ENCODE measurements around the gene RAB30.
"Not testable (repeated sequence)": the region's sequence is repeated elsewhere in the genome, so short reads cannot be mapped to it uniquely, and the experiment has no call there.

RAB30 gene

GRCh38 chr11:83037877-83038276, 33.8 kb downstream of the RAB30 start:
- DNase-seq: no peak

- no peak for DNase-seq
These were observed 35.0 kb downstream of the RAB30 start for GRCh38 chr11:83036701-83037100.

- DNase-seq: no peak
These were observed 36.4 kb downstream of the RAB30 start for GRCh38 chr11:83035070-83035854.

DNA sequence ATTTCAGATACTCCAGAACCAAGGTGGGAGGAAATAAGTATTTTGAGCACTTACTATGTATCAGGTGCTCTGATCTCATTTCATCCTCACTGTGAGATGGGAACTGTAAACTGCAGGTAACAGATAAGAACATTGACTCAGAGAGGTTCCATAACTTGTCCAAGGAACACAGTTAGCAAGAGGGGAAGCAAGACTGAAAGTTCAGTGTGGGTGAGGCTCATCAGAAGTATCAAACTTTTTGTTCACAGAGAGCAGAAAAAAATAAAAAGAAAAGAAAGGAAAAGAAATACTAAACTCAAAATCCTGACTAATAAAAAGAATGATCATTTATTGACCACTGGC, 37.1 kb downstream of the RAB30 start:
- no peak for DNase-seq

DNA sequence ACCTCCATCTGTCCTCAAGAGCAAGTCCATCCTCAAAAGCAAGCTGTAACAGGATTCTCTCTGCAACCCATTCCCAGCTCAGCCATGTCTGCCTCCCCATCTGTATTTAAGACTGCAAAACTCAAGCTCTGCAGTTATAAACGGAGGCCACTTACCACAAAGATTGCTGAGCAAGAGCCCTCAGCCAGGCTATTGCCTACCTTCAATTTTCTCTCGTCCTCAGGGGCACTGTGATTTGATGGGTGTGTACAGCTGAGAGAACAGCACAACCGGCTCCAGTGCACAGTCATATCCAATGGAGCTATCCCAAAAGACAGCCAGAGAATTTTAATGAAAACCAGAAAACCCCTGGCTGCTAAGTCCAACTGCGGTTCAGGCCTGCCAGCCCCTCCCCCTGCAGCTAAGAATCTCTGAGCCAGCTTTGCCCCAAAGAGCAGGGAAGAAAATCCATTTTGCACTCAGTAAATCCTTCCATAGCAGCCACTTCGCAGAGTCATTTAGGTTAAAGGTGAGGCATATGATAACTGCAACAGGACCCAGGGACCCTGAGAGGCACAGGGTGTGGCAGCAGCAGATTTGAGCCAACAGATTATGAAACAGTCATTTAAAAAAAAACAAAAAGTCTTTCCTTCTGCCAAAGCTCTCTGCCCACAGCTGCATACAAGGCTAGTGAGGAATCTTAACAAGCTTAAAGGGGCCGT, 37.6 kb downstream of the RAB30 start:
- no peak for DNase-seq

DNA sequence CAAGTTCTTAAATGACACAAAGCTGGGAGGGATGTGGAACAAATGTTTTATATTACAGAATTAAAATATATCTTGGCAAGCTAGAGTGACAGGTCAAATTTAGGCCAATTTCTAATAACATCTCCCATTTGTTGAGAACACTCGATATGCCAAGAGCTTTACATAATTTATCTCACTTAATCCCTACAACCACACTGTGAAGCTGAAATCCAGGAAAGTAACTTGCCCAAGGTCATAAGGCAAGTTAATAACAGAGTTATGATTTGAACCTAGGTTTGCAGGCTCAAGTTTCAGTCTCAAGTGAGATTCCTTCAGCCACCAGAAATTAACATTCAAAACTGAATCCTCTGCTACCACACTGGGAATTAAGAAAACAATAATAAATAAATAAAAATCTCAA, 38.3 kb downstream of the RAB30 start:
- DNase-seq: no peak

DNA sequence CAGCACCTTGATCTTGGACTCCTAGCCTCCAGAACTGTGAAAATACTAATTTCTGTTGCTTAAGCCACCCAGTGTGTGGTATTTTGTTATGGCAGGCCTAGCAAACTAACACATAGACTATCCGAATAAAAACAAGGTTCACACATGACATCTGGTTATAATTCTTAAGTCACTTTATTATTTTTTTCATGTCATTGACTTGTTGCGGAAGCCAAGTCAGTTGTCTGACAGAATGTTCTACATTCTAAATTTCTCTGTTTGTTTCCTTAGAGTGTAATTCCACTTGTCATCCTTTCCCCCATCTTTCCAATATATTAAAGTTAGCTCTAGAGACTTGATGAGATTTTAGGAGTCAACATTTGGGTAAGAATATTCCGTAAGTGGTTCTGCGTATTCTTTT, 40.6 kb downstream of the RAB30 start:
- no peak for DNase-seq

DNA sequence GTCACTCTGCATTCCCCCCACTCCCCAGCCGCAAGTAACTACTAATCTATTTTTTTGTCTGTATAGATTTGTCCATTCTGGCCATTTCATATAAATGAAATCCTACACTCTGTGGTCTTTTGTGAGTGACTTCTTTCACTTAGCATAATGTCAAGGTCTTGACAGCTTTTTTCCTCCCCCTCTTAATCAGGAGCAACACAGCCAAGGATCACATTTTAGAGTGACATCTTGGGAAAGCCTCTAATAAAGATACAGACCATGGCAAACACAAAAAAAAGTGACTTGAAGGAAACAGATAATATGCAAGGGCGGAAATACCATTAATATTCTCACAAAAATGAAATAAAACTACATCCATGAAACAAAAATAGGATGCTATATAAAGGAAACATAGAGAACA, 43.9 kb downstream of the RAB30 start:
- DNase-seq: no peak

DNA sequence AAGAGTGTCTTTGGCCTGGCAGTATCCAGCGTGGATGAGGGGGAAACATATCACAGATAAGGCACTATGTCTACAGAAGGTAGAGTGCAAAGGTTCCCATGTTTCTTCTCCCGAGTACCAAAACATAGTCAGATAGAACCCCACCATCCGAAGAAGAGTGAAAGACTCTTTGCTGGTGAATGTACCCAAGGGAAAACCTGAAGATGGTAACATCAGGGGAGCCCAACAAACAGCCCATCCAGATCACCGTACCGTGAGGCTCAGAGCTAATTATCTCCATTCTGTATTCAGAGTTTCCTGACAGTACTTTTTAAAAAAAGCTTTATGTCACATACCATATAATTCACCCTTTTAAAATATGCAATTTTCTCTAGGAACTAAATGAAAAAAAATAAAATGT, 44.4 kb downstream of the RAB30 start:
- no peak for DNase-seq

GRCh38 chr11:83026229-83026628, 45.5 kb downstream of the RAB30 start:
- DNase-seq: no peak

- DNase-seq: no peak
These were observed 46.4 kb downstream of the RAB30 start for GRCh38 chr11:83025267-83025704.

DNA sequence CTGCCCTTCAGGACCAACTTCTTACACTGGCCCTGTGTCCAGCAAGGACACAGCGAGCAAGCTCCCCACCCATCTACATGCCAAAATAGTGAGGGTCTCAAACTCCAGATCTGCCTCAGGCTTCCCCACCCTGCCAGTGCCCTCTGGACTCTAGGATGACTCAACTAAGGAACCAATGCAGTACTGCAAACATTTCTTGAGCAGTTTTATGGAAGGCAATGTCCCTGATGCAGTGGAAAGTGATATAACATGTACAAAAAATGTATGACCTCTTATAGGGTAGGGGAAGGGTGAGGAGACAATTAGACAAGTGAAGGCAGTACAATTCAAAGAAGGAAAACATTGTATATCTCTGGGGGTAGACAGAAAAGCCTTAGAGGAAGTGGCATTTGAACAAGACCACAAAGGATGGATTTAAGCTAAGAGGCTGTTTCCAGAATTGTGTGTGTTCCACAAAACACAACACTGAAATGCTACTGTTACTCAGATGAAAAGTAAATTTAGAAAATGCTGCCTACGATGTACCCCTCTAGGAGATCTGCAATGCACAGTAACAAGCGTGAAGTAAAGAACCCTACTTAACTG, 47.3 kb downstream of the RAB30 start:
- DNase-seq: no peak

DNA sequence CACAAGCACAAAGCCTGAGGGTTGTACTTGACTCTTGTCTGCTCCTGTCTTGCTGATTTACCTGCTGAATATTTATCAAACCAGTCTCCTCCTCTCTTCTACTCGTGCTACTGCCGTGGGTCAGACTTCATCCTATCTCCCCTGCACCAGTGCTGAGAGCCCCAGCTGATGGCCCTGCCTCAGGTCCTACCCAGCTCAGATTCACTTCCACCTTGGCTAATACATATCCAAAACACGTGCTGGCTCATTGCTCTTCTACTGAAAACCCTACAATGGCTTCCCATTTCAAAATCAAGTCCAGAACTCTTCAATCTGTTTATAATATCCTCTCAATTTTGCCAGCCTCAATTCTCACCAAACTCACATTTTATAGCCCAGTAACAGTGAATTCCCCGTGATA, 48.3 kb downstream of the RAB30 start:
- no peak for DNase-seq

DNA sequence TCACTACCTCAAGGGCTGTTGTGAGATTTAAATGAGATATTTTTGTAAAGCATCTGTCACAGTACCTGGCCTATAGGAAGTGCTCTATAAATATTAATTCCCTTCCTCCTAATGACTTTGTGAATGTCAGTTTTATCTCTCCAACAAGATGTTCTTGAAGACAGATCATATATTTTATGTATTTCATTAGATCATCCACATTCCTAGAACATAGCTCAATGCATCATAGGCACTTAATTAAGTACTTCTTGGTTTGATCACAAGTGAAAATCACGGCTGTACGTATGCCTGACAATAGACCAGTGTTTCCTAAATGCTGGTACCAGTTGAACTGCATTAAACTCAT, 49.9 kb downstream of the RAB30 start:
- DNase-seq: no peak

- no peak for DNase-seq
These were observed 50.5 kb downstream of the RAB30 start for GRCh38 chr11:83020942-83021779.

DNA sequence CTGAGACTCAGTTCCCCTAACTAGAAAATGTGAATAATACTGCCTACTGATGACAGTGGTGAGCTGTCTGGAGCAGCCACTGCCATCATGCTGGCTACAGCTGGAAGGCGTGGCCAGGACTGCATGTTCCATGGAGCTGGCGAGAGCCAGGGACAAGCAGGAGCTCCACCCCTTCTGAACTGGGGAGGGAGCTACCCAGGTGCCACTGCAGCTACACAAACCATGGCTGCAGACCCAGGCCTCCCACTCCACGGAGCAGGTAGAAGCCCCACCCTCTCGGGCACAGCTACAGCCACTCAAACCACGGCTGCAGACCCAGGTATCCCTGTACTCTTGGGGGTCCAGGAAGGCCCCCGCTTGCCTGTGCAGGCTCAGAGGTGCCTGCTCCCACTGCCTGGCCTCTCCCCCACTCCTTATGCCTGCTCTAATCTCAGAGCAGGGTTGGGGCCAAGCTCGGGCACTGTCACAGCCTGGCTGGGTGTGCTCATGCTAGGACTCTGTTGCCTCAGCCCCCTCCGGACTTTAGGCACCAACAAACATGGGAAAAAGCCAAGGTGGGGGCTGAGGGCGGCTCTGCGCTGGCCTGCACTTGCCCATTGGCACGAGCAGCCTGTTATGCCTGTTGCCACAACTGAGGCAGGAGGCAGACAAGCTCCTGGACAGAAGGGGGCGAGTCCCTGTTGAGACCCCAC, 51.7 kb downstream of the RAB30 start:
- no peak for DNase-seq

- no peak for DNase-seq
These were observed 56.7 kb downstream of the RAB30 start for GRCh38 chr11:83014951-83015350.

GRCh38 chr11:83012168-83013067, 59.3 kb downstream of the RAB30 start:
- DNase-seq: no peak

DNA sequence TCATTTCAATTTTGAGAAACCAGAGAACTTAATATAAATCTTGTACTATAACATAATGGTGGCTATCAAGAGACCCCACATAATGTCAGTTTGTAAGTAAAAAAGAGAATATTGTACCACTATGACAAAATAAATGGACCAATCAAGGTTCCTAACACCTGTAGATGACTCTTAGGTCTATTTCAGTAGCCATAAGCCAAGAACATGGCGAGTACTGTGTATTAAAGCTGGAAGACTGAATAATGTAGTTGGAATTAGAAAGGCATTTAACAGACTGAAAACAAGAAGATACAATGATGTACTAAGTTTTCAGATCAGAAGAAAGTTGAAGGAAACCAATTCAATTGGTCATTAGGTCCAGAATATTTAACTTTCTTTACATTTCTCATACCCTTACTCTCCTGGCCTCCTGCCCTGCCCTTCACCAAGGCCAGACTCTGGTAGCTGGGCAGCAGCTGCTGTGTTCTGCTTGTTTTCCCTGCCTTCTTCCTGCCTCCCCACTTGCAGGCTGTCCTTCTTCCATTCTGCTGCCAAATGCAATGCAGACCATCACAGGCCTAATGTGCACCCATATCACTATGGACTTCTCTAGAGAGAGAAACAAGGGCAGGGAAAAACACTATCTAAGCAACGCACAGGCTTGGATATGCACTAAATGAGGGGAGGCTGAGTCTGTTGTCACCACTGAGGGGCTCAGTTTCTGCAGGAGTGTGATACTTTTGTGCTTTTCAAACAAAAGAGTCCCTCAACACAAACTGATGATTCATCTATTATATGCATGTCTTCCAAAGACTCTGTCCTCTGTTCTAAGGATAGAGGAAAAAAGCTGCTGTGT, 60.1 kb downstream of the RAB30 start:
- DNase-seq: no peak

DNA sequence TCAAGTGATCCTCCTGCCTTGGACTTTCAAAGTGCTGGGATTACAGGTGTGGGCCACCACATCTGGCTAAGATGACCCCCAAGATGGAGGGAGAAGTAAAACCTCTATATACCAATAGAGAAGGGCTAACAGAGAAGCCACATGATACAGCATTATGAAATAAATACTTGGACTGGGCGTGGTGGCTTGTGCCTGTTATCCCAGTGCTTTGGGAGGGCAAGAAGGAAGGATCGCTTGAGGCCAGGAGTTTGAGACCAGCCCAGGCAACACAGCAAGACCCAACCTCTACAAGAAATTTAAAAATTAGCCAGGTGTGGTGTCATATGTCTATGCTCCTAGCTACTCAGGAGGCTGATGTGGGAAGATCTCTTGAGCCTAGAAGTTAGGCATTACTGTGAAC, 61.7 kb downstream of the RAB30 start:
- no peak for DNase-seq

GRCh38 chr11:83009136-83009535, 62.6 kb downstream of the RAB30 start:
- not testable (repeated sequence) for DNase-seq
